PC-3 (cell line): Measurements from ENCODE around the gene ACR. TPM values are rescaled to one million over a fixed set of nuclear protein-coding genes. Genes with fewer than 3 reads are reported as not detected.
"Not testable (repeated sequence)": the region's sequence is repeated elsewhere in the genome, so short reads cannot be mapped to it uniquely, and the experiment has no call there.

Experiments
- ATAC-seq: fragments of 200-7000 bp; cut with Tn5 transposase; 2 replicates; pipeline ENCODE4 v1.9.1; 2020; ENCODE audit warnings: mild to moderate bottlenecking, moderate library complexity
- BruUV-seq: library from RNA; stranded (reverse); fragments of 400-500 nt; replicated peaks from 2 replicates; lab custom pipeline; 2021; lab: Mats Ljungman, UMichigan
- CTCF ChIA-PET: fragments of 300-600 bp; sonication (Branson Sonifier 250); formaldehyde crosslinking; loops from one replicate; lab custom pipeline; 2022; ENCODE audit warnings: antibody characterized with exemption; lab: Charles Lee
- POLR2A ChIA-PET: fragments of 300-600 bp; sonication (Branson Sonifier 250); formaldehyde crosslinking; loops from one replicate; lab custom pipeline; 2022; ENCODE audit warnings: antibody characterized with exemption; ENCODE audit not compliant: unreplicated experiment; lab: Charles Lee
- DNase-seq: peaks from one replicate; pipeline ENCODE4 v3.0.0-alpha.2; 2015
- H2AFZ ChIP-seq: fragments of 300-600 bp; sonication (generic); 2 replicates; pipeline ENCODE4 v1.6.0; 2016; ENCODE audit warnings: antibody characterized with exemption, low read length
- H3F3A ChIP-seq: fragments of 300-600 bp; sonication (generic); one replicate; pipeline ENCODE4 v1.6.0; 2017; ENCODE audit warnings: antibody characterized with exemption, low read length, control low read depth, mild to moderate bottlenecking; ENCODE audit not compliant: unreplicated experiment
- H3K27ac ChIP-seq: fragments of 300-600 bp; sonication (generic); 2 replicates; pipeline ENCODE4 v1.5.1; 2016; ENCODE audit warnings: mild to moderate bottlenecking, low read length
- H3K27me3 ChIP-seq: fragments of 300-600 bp; sonication (generic); 2 replicates; pipeline ENCODE4 v1.6.1; 2016; ENCODE audit warnings: low read length, mixed read lengths
- H3K36me3 ChIP-seq: fragments of 300-600 bp; sonication (generic); 2 replicates; pipeline ENCODE4 v1.6.1; 2016; ENCODE audit warnings: low read depth, mixed run types, low read length, mixed read lengths
- H3K4me1 ChIP-seq: fragments of 300-600 bp; sonication (generic); 2 replicates; pipeline ENCODE4 v1.5.1; 2016; ENCODE audit warnings: low read length; ENCODE audit not compliant: insufficient read depth
- H3K4me2 ChIP-seq: fragments of 300-600 bp; sonication (generic); 2 replicates; pipeline ENCODE4 v1.6.0; 2016; ENCODE audit warnings: low read length
- H3K4me3 ChIP-seq: fragments of 300-600 bp; sonication (generic); 2 replicates; pipeline ENCODE4 v1.5.1; 2016; ENCODE audit warnings: mild to moderate bottlenecking, low read length, mixed read lengths
- H3K79me2 ChIP-seq: fragments of 300-600 bp; sonication (generic); 2 replicates; pipeline ENCODE4 v1.6.1; 2017; ENCODE audit warnings: low read length, mixed read lengths
- H3K9ac ChIP-seq: fragments of 300-600 bp; sonication (generic); 2 replicates; pipeline ENCODE4 v1.6.0; 2016; ENCODE audit warnings: mild to moderate bottlenecking, low read length
- H3K9me2 ChIP-seq: fragments of 300-600 bp; sonication (generic); replicated peaks from 2 replicates; pipeline ENCODE4 v1.6.1; 2016; ENCODE audit warnings: mixed run types, low read length, mixed read lengths
- H3K9me3 ChIP-seq: fragments of 300-600 bp; sonication (generic); 2 replicates; pipeline ENCODE4 v1.6.1; 2016; ENCODE audit warnings: low read length, mixed read lengths
- H4K20me1 ChIP-seq: fragments of 300-600 bp; sonication (generic); 2 replicates; pipeline ENCODE4 v1.6.1; 2016; ENCODE audit warnings: low read length, mixed read lengths
- intact Hi-C: fragments of 100-400 bp; cut with micrococcal nuclease; formaldehyde crosslinking; loops from 2 replicates; pipeline ENCODE4 v1.9.0; 2023
- total RNA-seq: library from RNA; depleted of rRNA; stranded (reverse); fragments of >200 nt; gene quantifications from 2 replicates; pipeline ENCODE4 v1.2.3, GENCODE V29; 2014

ACR gene
- total RNA-seq, 1 experiment from 2014 or later: not detected

DNA sequence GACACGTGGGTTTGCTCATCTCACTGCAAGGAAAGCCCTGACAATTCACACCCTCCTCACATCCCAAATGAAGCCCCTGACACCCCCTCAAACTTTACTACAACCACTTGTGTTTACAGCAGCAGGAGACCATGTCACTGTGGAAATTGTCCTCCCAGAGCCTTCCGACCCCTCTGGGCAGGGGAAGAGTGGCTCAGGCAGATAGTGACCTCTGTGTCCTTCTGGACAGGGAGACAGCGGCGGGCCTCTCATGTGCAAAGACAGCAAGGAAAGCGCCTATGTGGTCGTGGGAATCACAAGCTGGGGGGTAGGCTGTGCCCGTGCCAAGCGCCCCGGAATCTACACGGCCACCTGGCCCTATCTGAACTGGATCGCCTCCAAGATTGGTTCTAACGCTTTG, 6.4 kb downstream of the ACR start:
- BruUV-seq, H3K27ac ChIP-seq, H3K4me3 ChIP-seq, DNase-seq, H3F3A ChIP-seq, H3K9me3 ChIP-seq, H3K27me3 ChIP-seq, H3K9ac ChIP-seq, H3K36me3 ChIP-seq, H3K9me2 ChIP-seq, H4K20me1 ChIP-seq, POLR2A ChIA-PET, H3K79me2 ChIP-seq, CTCF ChIA-PET, H3K4me2 ChIP-seq, ATAC-seq, intact Hi-C loops, H3K4me1 ChIP-seq, H2AFZ ChIP-seq: not testable (repeated sequence)

DNA sequence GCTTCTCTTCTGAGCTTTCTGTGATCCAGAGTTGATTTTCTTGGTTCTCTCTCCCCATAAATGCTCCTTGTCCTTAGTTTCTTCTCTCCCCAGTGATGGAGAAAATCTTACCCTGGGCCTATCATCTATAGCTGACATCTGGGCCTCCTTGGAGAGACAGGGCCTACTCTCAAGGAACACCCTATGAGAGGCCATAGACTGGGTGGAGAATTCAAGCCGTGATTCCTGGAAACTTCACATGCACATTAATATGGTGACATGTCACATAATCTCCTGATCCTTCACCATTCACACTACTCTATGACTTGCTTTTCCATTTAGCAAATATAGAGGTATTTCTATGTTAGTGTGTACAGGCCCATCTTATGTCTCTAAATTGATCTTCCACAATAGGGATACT, 9.5 kb downstream of the ACR start:
- H3K9ac ChIP-seq, intact Hi-C loops, H2AFZ ChIP-seq, H3K27me3 ChIP-seq, BruUV-seq, H3K4me1 ChIP-seq, H3F3A ChIP-seq, H3K27ac ChIP-seq, ATAC-seq, H3K79me2 ChIP-seq, H3K4me3 ChIP-seq, DNase-seq, H3K36me3 ChIP-seq, H3K9me2 ChIP-seq, H3K4me2 ChIP-seq, H3K9me3 ChIP-seq, POLR2A ChIA-PET, H4K20me1 ChIP-seq, CTCF ChIA-PET: not testable (repeated sequence)

DNA sequence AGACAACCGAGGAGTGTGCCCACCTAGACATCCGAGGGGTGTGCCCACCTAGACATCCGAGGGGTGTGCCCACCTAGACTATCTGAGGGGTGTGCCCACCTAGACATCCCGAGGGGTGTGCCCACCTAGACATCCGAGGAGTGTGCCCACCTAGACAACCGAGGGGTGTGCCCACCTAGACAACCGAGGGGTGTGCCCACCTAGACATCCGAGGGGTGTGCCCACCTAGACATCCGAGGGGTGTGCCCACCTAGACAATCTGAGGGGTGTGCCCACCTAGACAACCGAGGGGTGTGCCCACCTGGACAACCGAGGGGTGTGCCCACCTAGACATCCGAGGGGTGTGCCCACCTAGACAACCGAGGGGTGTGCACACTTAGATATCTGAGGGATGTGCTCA, 10.6 kb downstream of the ACR start:
- POLR2A ChIA-PET, H3K36me3 ChIP-seq, H3K9me2 ChIP-seq, ATAC-seq, H3K4me3 ChIP-seq, H3K27me3 ChIP-seq, H4K20me1 ChIP-seq, H3K27ac ChIP-seq, H3K9me3 ChIP-seq, CTCF ChIA-PET, H3F3A ChIP-seq, H3K4me1 ChIP-seq, BruUV-seq, H3K9ac ChIP-seq, H3K4me2 ChIP-seq, intact Hi-C loops, H2AFZ ChIP-seq, DNase-seq, H3K79me2 ChIP-seq: not testable (repeated sequence)

DNA sequence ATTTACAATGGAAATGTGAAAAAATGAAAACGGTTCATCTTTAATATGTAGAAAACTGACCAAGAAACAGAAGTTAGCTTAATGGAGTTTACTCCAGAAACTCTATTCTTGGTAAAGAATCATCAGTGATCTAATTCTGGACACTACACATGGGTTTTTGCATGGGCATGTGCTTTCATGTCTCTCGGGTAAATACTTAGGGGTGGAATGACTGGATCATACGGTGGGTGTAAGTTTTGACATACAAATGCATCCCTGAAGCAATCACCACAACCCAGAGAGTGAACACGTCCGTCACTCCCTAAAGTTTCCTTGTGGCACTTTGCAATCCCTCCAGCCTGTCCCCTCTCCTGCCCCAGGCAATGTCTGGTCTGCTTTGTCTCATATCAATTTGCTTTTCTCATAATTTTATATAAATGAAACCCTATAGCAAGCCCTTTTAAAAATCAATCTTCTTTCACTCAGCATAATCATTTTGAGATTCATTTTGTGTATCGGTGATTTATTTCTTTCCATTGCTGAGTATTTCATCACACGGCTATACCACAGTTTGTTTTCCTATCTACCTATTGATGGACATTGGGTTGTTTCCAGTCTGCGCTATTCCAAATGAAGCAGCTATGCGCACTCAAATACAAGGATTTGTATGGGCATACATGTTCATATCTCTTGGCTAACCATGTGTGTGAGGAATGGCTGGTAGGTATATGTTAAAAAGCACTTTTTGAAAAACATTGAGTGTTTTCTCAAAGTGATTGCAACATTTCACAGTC, 11.5 kb downstream of the ACR start:
- CTCF ChIA-PET, intact Hi-C loops, H3K9ac ChIP-seq, ATAC-seq, BruUV-seq, H3K36me3 ChIP-seq, H3F3A ChIP-seq, H3K4me1 ChIP-seq, H3K27ac ChIP-seq, H3K4me3 ChIP-seq, DNase-seq, H4K20me1 ChIP-seq, POLR2A ChIA-PET, H3K79me2 ChIP-seq, H3K9me2 ChIP-seq, H3K9me3 ChIP-seq, H3K4me2 ChIP-seq, H3K27me3 ChIP-seq, H2AFZ ChIP-seq: not testable (repeated sequence)

DNA sequence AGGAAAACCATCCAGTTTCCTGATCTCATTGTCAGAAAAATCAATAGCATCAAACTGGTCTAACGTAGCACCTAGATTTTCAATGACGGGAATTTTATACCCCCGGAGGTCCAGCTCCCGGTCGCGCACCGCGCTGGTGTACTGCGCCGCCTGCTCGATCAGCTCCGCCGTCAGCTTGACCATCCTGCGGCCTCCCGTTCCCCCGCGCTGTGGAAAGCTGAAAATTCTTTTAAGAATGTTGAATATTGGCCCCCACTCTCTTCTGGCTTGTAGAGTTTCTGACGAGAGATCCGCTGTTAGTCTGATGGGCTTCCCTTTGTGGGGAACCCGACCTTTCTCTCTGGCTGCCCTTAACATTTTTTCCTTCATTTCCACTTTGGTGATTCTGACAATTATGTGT, 17.2 kb downstream of the ACR start:
- intact Hi-C loops, H3K36me3 ChIP-seq, ATAC-seq, H3F3A ChIP-seq, H3K4me3 ChIP-seq, DNase-seq, H2AFZ ChIP-seq, H4K20me1 ChIP-seq, CTCF ChIA-PET, H3K4me2 ChIP-seq, BruUV-seq, H3K27ac ChIP-seq, H3K9ac ChIP-seq, H3K79me2 ChIP-seq, H3K4me1 ChIP-seq, POLR2A ChIA-PET, H3K9me3 ChIP-seq, H3K9me2 ChIP-seq, H3K27me3 ChIP-seq: not testable (repeated sequence)

DNA sequence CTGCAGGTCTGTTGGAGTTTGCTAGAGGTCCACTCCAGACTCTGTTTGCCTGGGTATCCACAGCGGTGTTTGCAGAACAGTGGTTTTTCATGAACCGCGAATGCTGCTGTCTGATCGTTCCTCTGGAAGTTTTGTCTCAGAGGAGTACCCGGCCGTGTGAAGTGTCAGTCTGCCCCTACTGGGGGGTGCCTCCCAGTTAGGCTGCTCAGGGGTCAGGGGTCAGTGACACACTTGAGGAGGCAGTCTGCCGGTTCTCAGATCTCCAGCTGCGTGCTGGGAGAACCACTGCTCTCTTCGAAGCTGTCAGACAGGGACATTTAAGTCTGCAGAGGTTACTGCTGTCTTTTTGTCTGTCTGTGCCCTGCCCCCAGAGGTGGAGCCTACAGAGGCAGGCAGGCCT, 18.4 kb downstream of the ACR start:
- H4K20me1 ChIP-seq, ATAC-seq, H3K4me1 ChIP-seq, intact Hi-C loops, H2AFZ ChIP-seq, H3K4me3 ChIP-seq, H3K27me3 ChIP-seq, H3K4me2 ChIP-seq, H3F3A ChIP-seq, DNase-seq, H3K9ac ChIP-seq, H3K9me3 ChIP-seq, H3K27ac ChIP-seq, H3K36me3 ChIP-seq, H3K79me2 ChIP-seq, POLR2A ChIA-PET, H3K9me2 ChIP-seq, CTCF ChIA-PET, BruUV-seq: not testable (repeated sequence)
